Activated naive CD4-positive, alpha-beta T cell treated with anti-CD3 and anti-CD28 coated beads, Interleukin-2, amount 50 U/mL, for 24 hours (primary cell): Measurements from ENCODE around the gene DAB2.

Source experiments
- H3K27ac Mint-ChIP-seq: one replicate; pipeline ENCODE4 v1.8.0; 2021; ENCODE audit warnings: mild to moderate bottlenecking, mixed read lengths
- H3K27me3 Mint-ChIP-seq: one replicate; pipeline ENCODE4 v1.8.0; 2021; ENCODE audit warnings: mixed read lengths
- H3K36me3 Mint-ChIP-seq: one replicate; pipeline ENCODE4 v1.8.0; 2021; ENCODE audit warnings: mixed read lengths
- H3K4me1 Mint-ChIP-seq: one replicate; pipeline ENCODE4 v1.8.0; 2021; ENCODE audit warnings: mixed read lengths
- H3K4me3 Mint-ChIP-seq: one replicate; pipeline ENCODE4 v1.8.0; 2021; ENCODE audit warnings: mild to moderate bottlenecking, mixed read lengths
- H3K9me3 Mint-ChIP-seq: one replicate; pipeline ENCODE4 v1.8.0; 2021; ENCODE audit warnings: mixed read lengths

DAB2 gene

GRCh38 chr5:39453606-39454005 lies 28.8 kb upstream of the DAB2 start:
- no peaks in the 10 kb centered on the region for H3K4me1 Mint-ChIP-seq
- peaks cover 13% of the 10 kb centered on the region for H3K27me3 Mint-ChIP-seq
- H3K9me3 Mint-ChIP-seq: no peaks in the 10 kb centered on the region
- no peaks in the 10 kb centered on the region for H3K36me3 Mint-ChIP-seq
- H3K4me3 Mint-ChIP-seq: no peak overlapping the region
- no peak overlapping the region for H3K27ac Mint-ChIP-seq

DNA sequence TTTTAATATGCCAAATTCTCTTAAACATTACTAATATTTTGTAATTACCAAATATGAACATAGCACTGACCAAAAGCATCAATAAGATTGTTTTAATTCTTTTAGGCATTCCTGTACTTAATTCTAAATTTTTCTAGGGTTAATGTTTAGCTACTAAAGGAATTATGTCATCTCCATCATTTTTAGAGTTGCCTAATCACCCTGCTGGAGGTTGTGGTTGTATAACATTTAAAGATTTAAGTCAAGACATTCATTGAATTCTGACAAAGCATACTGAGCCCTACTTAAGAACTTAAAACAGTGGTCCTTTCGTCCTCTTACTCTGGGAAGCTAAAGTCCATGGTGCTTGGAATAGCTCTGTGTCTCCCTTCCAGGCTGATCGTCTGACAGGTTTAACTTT lies 28.1 kb upstream of the DAB2 start:
- Mint-ChIP-seq H3K27ac (no peak overlapping the region), H3K4me1 (no peaks in the 10 kb centered on the region), H3K36me3 (no peaks in the 10 kb centered on the region), H3K9me3 (no peaks in the 10 kb centered on the region), H3K4me3 (no peak overlapping the region), H3K27me3 (peaks cover 9% of the 10 kb centered on the region)

- no peak overlapping the region for H3K4me3 Mint-ChIP-seq
- no peak overlapping the region for H3K27ac Mint-ChIP-seq
- H3K9me3 Mint-ChIP-seq: no peaks in the 10 kb centered on the region
- no peaks in the 10 kb centered on the region for H3K36me3 Mint-ChIP-seq
- H3K4me1 Mint-ChIP-seq: no peaks in the 10 kb centered on the region
- H3K27me3 Mint-ChIP-seq: peaks cover 5% of the 10 kb centered on the region
These were observed 26.6 kb upstream of the DAB2 start for GRCh38 chr5:39451276-39451941.

DNA sequence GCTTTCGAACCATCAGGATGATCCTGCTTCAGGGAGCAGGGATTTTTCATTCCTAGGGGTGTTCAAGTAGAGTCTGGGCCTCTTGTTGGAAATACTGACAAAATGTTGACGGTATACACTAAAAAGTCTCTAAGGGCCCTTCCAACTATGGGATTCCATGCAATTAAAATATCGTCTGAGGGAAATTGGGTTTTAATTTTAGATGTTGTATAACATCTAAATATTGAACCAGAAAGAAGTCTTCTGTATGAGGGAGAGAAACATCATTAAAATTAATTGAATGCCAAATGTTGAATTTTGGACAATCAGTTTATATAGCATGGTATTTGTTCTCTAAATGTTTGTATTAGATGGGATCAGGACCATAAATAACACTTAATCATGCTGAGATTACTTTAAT lies 25.7 kb upstream of the DAB2 start:
- Mint-ChIP-seq H3K4me1 (no peaks in the 10 kb centered on the region), H3K9me3 (no peaks in the 10 kb centered on the region), H3K27me3 (peaks cover under 1% of the 10 kb centered on the region), H3K36me3 (no peaks in the 10 kb centered on the region), H3K4me3 (no peak overlapping the region), H3K27ac (peak overlapping the region; percentile 24)

DNA sequence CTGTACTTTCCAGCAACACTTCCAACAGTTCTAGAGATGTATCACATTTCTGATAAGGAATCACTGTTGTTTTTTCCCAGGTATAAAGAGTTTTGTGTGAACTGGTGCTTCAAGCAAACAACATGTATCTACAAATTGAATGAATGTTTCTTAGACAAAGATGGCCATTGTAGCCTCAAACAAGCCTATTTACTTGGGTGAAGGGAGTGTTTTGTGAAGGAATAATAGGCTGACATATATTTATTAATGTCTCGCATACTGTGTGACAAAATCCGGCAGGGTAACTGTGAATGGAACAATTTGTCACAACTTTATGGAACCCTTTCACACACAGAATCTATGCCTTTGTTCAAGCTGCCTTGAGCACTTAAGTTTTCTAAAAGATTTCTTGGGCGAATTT lies 24.8 kb upstream of the DAB2 start:
- no peaks in the 10 kb centered on the region for H3K4me1 Mint-ChIP-seq
- no peaks in the 10 kb centered on the region for H3K9me3 Mint-ChIP-seq
- H3K36me3 Mint-ChIP-seq: no peaks in the 10 kb centered on the region
- no peak overlapping the region for H3K27ac Mint-ChIP-seq
- H3K27me3 Mint-ChIP-seq: peaks cover 3% of the 10 kb centered on the region
- no peak overlapping the region for H3K4me3 Mint-ChIP-seq

DNA sequence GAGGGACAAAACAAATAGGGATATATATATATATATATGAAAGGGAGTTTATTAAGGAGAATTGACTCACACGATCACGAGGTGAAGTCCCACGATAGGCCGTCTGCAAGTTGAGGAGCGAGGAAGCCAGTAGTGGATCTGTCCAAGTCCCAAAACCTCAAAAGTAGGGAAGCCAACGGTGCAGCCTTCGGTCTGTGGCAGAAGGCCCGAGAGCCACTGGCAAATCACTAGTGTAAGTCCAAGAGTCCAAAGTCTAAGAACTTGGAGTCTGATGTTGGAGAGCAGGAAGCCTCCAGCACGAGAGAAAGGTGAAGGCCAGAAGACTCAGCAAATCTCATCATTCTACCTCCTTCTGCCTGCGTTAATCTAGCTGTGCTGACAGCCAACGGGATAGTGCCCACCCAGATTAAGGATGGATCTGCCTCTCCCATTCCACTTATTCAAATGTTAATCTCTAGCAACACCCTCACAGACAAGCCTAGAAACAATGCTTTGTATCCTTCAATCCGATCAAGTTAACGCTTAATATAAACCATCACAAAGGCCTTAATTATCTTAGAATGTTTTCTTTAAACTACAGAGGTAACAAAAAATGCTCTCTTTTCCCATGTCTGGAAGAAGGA lies 23.8 kb upstream of the DAB2 start:
- Mint-ChIP-seq H3K27ac (no peak overlapping the region), H3K9me3 (no peaks in the 10 kb centered on the region), H3K36me3 (no peaks in the 10 kb centered on the region), H3K27me3 (peaks cover 3% of the 10 kb centered on the region), H3K4me3 (no peak overlapping the region), H3K4me1 (no peaks in the 10 kb centered on the region)

- no peak overlapping the region for H3K27ac Mint-ChIP-seq
- no peak overlapping the region for H3K4me3 Mint-ChIP-seq
- no peaks in the 10 kb centered on the region for H3K9me3 Mint-ChIP-seq
- H3K4me1 Mint-ChIP-seq: no peaks in the 10 kb centered on the region
- no peaks in the 10 kb centered on the region for H3K36me3 Mint-ChIP-seq
- peaks cover 3% of the 10 kb centered on the region for H3K27me3 Mint-ChIP-seq
These were observed 23.2 kb upstream of the DAB2 start for GRCh38 chr5:39447968-39448367.

DNA sequence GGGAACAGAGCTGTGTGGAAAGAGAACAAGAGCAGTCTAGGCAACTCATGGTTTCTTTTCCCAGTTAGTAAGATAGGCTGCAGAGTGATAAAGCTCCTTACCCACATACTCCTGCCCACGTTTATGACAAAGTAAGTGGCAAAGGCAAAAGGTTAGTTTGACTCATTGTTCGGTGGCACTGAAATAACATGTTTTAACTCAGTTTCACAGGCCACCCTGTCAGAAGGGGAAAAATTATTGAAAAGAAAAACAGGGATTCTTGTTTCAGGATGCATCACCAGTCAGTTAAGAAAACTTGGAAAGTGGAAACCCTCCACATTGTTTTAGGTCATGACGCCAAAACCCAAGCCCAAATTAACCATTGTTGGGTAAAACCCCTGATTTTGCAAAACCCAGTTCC lies 22.3 kb upstream of the DAB2 start:
- H3K9me3 Mint-ChIP-seq: no peaks in the 10 kb centered on the region
- H3K36me3 Mint-ChIP-seq: no peaks in the 10 kb centered on the region
- H3K27ac Mint-ChIP-seq: no peak overlapping the region
- H3K27me3 Mint-ChIP-seq: peaks cover 4% of the 10 kb centered on the region
- H3K4me1 Mint-ChIP-seq: no peaks in the 10 kb centered on the region
- H3K4me3 Mint-ChIP-seq: no peak overlapping the region

DNA sequence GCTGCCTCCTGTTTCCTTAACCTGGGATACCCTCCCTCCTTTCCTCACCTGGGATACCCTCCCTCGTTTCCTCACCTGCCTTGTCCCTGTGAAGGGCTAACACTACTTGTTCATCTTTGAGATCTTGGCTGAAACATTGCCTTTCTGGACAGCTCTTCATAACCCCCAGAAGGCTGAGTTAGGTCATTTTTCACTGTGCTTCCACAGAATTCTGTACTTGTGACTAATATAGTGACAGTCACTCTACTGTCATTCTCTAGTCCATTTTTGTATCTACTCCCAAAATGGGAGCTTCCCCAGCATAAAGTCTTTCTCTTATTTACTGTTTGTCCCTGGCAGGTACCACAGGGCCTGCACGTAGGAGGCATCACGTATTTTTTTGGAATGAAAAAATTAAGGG lies 21.5 kb upstream of the DAB2 start:
- Mint-ChIP-seq H3K9me3 (no peaks in the 10 kb centered on the region), H3K36me3 (no peaks in the 10 kb centered on the region), H3K27ac (no peak overlapping the region), H3K4me3 (no peak overlapping the region), H3K4me1 (no peaks in the 10 kb centered on the region), H3K27me3 (peaks cover 4% of the 10 kb centered on the region)

DNA sequence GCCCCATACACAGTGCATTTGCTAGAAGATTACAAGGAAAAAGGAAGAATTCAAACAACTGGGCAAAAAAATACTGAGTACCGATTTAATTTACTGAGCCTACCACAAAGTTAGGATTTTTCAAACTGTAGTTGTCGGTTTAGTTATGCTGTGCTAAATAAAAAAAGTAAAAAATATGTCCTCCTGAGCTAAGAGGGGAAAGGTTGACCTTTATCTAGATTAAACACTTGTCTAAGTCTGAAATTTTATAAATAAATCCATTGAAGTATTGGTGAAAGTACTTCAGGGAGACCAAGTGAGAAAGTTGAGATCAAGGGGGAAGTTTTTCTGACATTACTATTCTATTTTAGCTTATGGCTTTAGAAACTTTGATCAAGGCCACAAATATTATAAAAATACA lies 19.1 kb upstream of the DAB2 start:
- Mint-ChIP-seq H3K27ac (no peak overlapping the region), H3K9me3 (no peaks in the 10 kb centered on the region), H3K4me3 (no peak overlapping the region), H3K36me3 (no peaks in the 10 kb centered on the region), H3K27me3 (peaks cover 6% of the 10 kb centered on the region), H3K4me1 (no peaks in the 10 kb centered on the region)

DNA sequence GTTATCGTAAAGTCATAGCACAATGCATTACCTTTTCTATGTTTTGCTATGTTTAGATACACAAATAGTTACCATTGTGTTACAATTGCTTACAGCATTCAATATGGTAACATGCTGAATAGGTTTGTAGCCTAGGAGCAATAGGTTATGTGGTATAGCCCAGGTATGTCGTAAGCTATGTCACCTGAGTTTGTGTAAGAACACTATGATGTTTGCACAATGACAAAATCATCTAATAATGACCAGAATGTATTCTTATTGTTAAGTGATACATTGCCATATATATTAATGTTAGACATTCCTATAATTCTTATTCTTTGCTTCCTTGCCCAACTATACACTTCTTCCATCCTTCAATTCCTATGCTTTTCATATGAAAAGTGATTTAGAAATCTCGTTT lies 18.2 kb upstream of the DAB2 start:
- no peaks in the 10 kb centered on the region for H3K36me3 Mint-ChIP-seq
- no peak overlapping the region for H3K4me3 Mint-ChIP-seq
- no peaks in the 10 kb centered on the region for H3K4me1 Mint-ChIP-seq
- H3K27me3 Mint-ChIP-seq: peaks cover 6% of the 10 kb centered on the region
- no peak overlapping the region for H3K27ac Mint-ChIP-seq
- H3K9me3 Mint-ChIP-seq: no peaks in the 10 kb centered on the region

DNA sequence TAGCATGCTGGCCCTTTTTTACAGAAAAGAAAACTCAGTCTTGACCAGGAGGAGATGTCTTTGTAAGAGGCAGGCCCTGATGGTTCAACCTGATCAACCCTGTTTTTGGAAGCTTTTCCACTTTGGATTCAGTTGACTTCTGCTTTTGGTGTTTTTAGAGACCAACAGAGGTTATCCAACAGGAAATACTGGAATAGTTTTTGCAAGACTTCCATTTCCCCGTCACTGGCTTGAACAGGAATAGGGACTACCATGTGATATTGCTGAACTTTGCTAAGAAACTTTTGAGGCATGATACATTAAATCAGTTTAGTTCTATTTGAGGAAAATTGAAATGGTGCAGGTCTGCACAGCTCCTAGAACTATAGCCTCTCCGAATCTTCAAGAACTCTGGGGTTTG lies 17.1 kb upstream of the DAB2 start:
- no peaks in the 10 kb centered on the region for H3K36me3 Mint-ChIP-seq
- H3K4me3 Mint-ChIP-seq: no peak overlapping the region
- peaks cover 4% of the 10 kb centered on the region for H3K4me1 Mint-ChIP-seq
- H3K27me3 Mint-ChIP-seq: peaks cover 10% of the 10 kb centered on the region
- H3K9me3 Mint-ChIP-seq: no peaks in the 10 kb centered on the region
- no peak overlapping the region for H3K27ac Mint-ChIP-seq

GRCh38 chr5:39440958-39441624 lies 16.3 kb upstream of the DAB2 start:
- Mint-ChIP-seq H3K36me3 (no peaks in the 10 kb centered on the region), H3K4me3 (no peak overlapping the region), H3K27me3 (peaks cover 10% of the 10 kb centered on the region), H3K27ac (no peak overlapping the region), H3K4me1 (peaks cover 4% of the 10 kb centered on the region), H3K9me3 (no peaks in the 10 kb centered on the region)

- Mint-ChIP-seq H3K27ac (no peak overlapping the region), H3K4me3 (no peak overlapping the region), H3K4me1 (peaks cover 4% of the 10 kb centered on the region), H3K27me3 (peaks cover 10% of the 10 kb centered on the region), H3K9me3 (no peaks in the 10 kb centered on the region), H3K36me3 (no peaks in the 10 kb centered on the region)
These were observed 15.6 kb upstream of the DAB2 start for GRCh38 chr5:39440192-39440957.

DNA sequence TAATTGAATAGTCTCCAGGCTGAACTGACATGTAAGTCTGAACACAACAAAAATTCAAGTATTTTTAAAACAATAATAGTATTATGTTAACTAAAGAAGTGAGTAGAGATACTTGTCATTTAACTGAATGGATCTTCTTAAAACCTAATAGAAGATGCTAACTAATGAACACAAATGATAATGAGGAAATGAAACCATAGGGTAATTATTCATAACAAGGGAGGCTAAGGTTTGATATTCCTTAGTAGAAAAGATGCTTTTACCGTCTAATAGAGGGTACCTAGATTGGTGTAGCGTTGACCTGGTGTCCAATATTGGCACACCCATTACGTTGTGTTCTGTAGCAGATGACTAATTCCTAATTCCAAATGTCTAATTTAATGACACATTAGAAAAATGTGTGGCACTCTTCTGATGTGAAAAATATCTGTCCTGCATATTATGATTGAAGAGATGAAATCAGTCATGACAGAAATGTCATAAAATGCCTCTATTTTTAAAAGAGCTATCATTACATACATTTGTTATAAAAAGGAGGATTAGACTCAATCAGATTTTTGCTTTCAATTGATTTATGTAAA lies 14.9 kb upstream of the DAB2 start:
- Mint-ChIP-seq H3K27me3 (peaks cover 8% of the 10 kb centered on the region), H3K36me3 (no peaks in the 10 kb centered on the region), H3K4me1 (peaks cover 4% of the 10 kb centered on the region), H3K9me3 (no peaks in the 10 kb centered on the region), H3K27ac (no peak overlapping the region), H3K4me3 (no peak overlapping the region)

GRCh38 chr5:39437467-39437866 lies 12.7 kb upstream of the DAB2 start:
- H3K4me1 Mint-ChIP-seq: peaks cover 4% of the 10 kb centered on the region
- H3K27me3 Mint-ChIP-seq: peaks cover 10% of the 10 kb centered on the region
- no peak overlapping the region for H3K4me3 Mint-ChIP-seq
- no peaks in the 10 kb centered on the region for H3K36me3 Mint-ChIP-seq
- H3K9me3 Mint-ChIP-seq: no peaks in the 10 kb centered on the region
- no peak overlapping the region for H3K27ac Mint-ChIP-seq
